GM12878 (cell line): Measurements from ENCODE around the gene KLHL26.

Experiments
- ATF3 ChIP-seq: IDR thresholded peaks from 2 replicates; pipeline ENCODE4 v1.6.1; 2011; ENCODE audit warnings: low read depth, mild to moderate bottlenecking, low read length, moderate library complexity, borderline replicate concordance; ENCODE audit errors: extremely low read depth
- CBX3 ChIP-seq: fragments of 200-600 bp; sonication (generic); IDR thresholded peaks from 2 replicates; pipeline ENCODE4 v1.6.1; 2016; ENCODE audit warnings: low read depth, borderline replicate concordance
- CTCF ChIP-seq, 3 experiments: IDR thresholded peaks in 2 of 3; conservative IDR thresholded peaks in 1 of 3; 2 replicates each; pipeline ENCODE4 v1.5.1; 2011; ENCODE audit warnings: low read depth in 3 of 3, low read length in 3 of 3, mild to moderate bottlenecking in 3 of 3, control low read depth in 2 of 3, moderate library complexity in 2 of 3, inconsistent platforms in 1 of 3, mixed read lengths in 1 of 3; ENCODE audit not compliant: control insufficient read depth in 2 of 3, insufficient read depth in 1 of 3; ENCODE audit errors: extremely low read depth in 1 of 3
- EGR1 ChIP-seq, 2 experiments: IDR thresholded peaks; 1 replicate in 1 of 2; 2 replicates in 1 of 2; pipeline ENCODE4 v1.6.1; 2011 to 2012; ENCODE audit warnings: low read depth in 2 of 2, low read length in 2 of 2, borderline replicate concordance in 1 of 2, mild to moderate bottlenecking in 1 of 2, moderate library complexity in 1 of 2
- ELK1 ChIP-seq: IDR thresholded peaks from 2 replicates; pipeline ENCODE4 v1.6.1; 2012; ENCODE audit warnings: low read depth, low read length, improper control_type of control experiment
- HCFC1 ChIP-seq: fragments of 150-350 bp; IDR thresholded peaks from 2 replicates; pipeline ENCODE4 v1.6.1; 2014; ENCODE audit warnings: low read length
- MAX ChIP-seq: IDR thresholded peaks from 2 replicates; pipeline ENCODE4 v1.6.1; 2012; ENCODE audit warnings: low read depth, low read length, improper control_type of control experiment
- NFYB ChIP-seq: IDR thresholded peaks from 2 replicates; pipeline ENCODE4 v1.6.1; 2011; ENCODE audit warnings: low read depth, mild to moderate bottlenecking, low read length, improper control_type of control experiment, moderate library complexity; ENCODE audit not compliant: insufficient read depth
- POLR2A ChIP-seq: IDR thresholded peaks from 2 replicates; pipeline ENCODE4 v1.6.1; 2011; ENCODE audit warnings: low read depth, mild to moderate bottlenecking, low read length
- POLR2AphosphoS5 ChIP-seq: IDR thresholded peaks from 2 replicates; pipeline ENCODE4 v1.6.1; 2011; ENCODE audit warnings: mild to moderate bottlenecking, low read length, inconsistent platforms
- USF1 ChIP-seq: IDR thresholded peaks from 2 replicates; pipeline ENCODE4 v1.6.1; 2011; ENCODE audit warnings: borderline replicate concordance, low read depth, mild to moderate bottlenecking, moderate library complexity, mixed read lengths, low read length; ENCODE audit not compliant: insufficient read depth; ENCODE audit errors: extremely low read length
- YY1 ChIP-seq: IDR thresholded peaks from 2 replicates; pipeline ENCODE4 v1.6.1; 2011; ENCODE audit warnings: low read depth, mild to moderate bottlenecking, low read length

GRCh38 chr19:18603255-18603957 is 33.4 kb upstream of the KLHL26 start:
- TF ChIP-seq MAX (no peak), CTCF (IDR thresholded peaks at IDR 0.05 in 2 of 3, conservative IDR thresholded peaks at IDR 0.05 in 1 of 3; ENCODE audit: control insufficient read depth in 2 of 3, extremely low read depth in 1 of 3, insufficient read depth in 1 of 3, low read depth in 3 of 3, low read length in 3 of 3) (peak in 2 of 3 experiments; percentile 21 to 30; a peak in 2 of 6 replicates), ELK1 (no peak), YY1 (no peak), CBX3 (no peak), HCFC1 (no peak), USF1 (no peak), ATF3 (no peak), EGR1 (IDR thresholded peaks at IDR 0.05; ENCODE audit: borderline replicate concordance in 1 of 2, low read depth in 2 of 2, low read length in 2 of 2) (no peak), POLR2AphosphoS5 (no peak), POLR2A (no peak), NFYB (no peak)
